A549 (cell line): Measurements from ENCODE around the gene RNF167.

Experiments used
- BHLHE40 ChIP-seq: IDR thresholded peaks from 2 replicates; pipeline ENCODE4 v1.6.1; 2012; ENCODE audit warnings: low read depth, low read length, inconsistent platforms
- CHD4 ChIP-seq: fragments of 200-600 bp; sonication (generic); IDR thresholded peaks from 2 replicates; pipeline ENCODE4 v1.6.1; 2016; ENCODE audit warnings: antibody characterized with exemption, mild to moderate bottlenecking, borderline replicate concordance
- CTCF ChIP-seq: fragments of >200 bp; sonication (Bioruptor Twin); formaldehyde crosslinking; IDR thresholded peaks from 3 replicates; pipeline ENCODE4 v1.5.1; 2016
- ELK1 ChIP-seq: fragments of 150-350 bp; IDR thresholded peaks from 2 replicates; pipeline ENCODE4 v1.6.1; 2014; ENCODE audit warnings: low read depth, mild to moderate bottlenecking, low read length
- EP300 ChIP-seq, 2 experiments: fragments of >200 bp; sonication (Bioruptor Twin); formaldehyde crosslinking; IDR thresholded peaks; 2 replicates in 1 of 2; 3 replicates in 1 of 2; pipeline ENCODE4 v1.6.1; 2016 to 2017
- ESRRA ChIP-seq: fragments of 150-350 bp; IDR thresholded peaks from 2 replicates; pipeline ENCODE4 v1.6.1; 2014; ENCODE audit warnings: mild to moderate bottlenecking, low read length, borderline replicate concordance
- POLR2A ChIP-seq: IDR thresholded peaks from 2 replicates; pipeline ENCODE4 v1.6.1; 2012; ENCODE audit warnings: mild to moderate bottlenecking, low read length
- RFX5 ChIP-seq: fragments of 450-650 bp; IDR thresholded peaks from 2 replicates; pipeline ENCODE4 v1.7.1; 2014; ENCODE audit warnings: antibody characterized with exemption, mild to moderate bottlenecking, moderate library complexity
- RNF2 ChIP-seq: fragments of 200-600 bp; sonication (generic); IDR thresholded peaks from 2 replicates; pipeline ENCODE4 v1.6.1; 2016; ENCODE audit warnings: low read depth, mild to moderate bottlenecking, antibody characterized with exemption, moderate library complexity, borderline replicate concordance

GRCh38 chr17:4946312-4946976 is 6.4 kb downstream of the RNF167 start:
- TF ChIP-seq CHD4 (no peak), EP300 (IDR thresholded peaks at IDR 0.05) (no peak), RFX5 (no peak), POLR2A (no peak), CTCF (no peak), ELK1 (no peak), ESRRA (no peak), BHLHE40 (no peak), RNF2 (no peak)
